GM12891 (cell line): ENCODE data around the gene KCTD8.

ENCODE experiments used
- POLR2A ChIP-seq: IDR thresholded peaks from 2 replicates; pipeline ENCODE4 v1.6.1; 2011; ENCODE audit warnings: low read depth, low read length, control low read depth
- POLR2AphosphoS5 ChIP-seq: IDR thresholded peaks from 2 replicates; pipeline ENCODE4 v1.6.1; 2011; ENCODE audit warnings: low read depth, low read length, control low read depth
- SPI1 ChIP-seq: IDR thresholded peaks from 2 replicates; pipeline ENCODE4 v1.6.1; 2011; ENCODE audit warnings: low read depth, low read length, control low read depth

DNA sequence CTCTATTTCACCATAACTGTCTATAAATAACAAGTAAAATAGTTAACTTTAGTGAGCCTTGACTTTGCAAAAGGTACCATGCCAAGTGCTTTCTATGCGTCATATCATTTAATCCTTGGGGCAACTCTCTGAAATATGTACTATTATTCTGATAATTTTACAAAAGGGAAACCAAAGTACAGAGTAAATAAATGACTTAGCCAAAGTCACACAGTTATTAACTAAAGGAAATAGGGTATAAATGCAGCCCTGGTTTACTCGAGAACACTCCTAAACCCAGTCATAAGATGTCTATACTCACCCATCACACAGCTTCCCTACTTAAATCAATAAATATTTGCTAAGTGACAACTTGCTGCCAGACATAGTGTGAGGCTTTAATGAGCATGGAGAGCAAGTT, 14.4 kb downstream of the KCTD8 start:
- TF ChIP-seq POLR2A (no peak), POLR2AphosphoS5 (no peak), SPI1 (no peak)
